Islet of Langerhans (tissue), 1 donor: ENCODE data around the gene CERS1.

Experiments
- FAIRE-seq: peaks from one replicate; lab custom pipeline; 2011; peaks lifted over from hg19 to GRCh38; lab: Jason Lieb, UNC

CERS1 gene

DNA sequence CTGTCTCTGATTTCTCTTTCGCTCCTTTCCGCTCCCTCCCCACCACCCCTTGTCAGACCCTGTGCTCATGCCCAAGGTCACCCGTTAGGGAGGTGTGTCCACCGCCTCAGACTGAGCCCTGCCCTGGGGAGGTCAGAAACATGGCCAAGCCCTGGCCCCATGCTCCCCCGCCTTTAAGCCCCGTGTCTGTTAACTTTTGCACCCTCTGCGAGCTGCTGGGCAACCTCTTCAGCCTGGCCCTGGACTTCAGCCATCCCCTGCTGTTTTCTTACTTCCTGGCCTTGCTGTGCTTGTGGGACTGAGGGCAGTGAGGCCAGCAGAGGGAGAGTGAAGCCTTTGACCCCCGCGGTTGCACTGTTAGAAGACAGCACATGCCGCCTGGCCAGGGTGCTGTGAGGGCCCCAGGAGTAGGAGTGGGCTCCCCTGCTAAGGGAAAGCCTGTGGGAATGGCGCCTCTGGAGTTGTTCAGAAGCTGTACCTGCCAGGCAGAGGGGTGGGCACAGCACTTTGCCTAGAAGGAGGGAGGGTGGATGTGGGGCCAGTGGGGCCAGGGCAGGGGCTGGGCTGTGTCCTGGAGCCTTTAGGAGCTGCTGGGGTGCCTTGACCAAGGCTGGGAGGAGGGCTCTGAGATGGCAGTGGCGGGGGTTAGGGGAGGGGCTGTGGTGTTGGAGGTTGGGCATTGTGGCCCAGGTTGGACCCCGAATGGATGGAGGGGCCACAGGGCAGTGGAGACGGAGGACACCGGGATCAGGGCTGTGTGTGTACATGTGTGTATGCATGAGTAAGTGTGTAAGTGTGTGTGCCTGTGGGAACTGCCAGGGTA is 56.3 kb downstream of the CERS1 start:
- no peak for FAIRE-seq

DNA sequence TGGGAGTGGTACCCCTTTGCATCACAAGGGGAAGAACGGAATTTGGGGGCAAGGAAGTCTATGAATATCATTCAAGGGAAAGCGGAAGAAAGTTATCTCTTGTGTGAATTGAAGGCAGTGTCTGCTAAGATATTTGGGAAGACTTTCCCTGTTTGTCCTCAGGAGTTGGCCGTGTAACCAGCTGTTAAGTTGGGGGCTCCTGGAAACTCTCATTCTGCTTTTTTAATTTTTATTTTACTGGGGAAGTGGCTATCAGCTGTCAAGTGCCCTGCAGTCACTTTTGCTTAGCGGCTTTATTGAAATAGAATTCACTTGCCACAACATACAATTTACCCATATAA is 61.3 kb downstream of the CERS1 start:
- no peak for FAIRE-seq

DNA sequence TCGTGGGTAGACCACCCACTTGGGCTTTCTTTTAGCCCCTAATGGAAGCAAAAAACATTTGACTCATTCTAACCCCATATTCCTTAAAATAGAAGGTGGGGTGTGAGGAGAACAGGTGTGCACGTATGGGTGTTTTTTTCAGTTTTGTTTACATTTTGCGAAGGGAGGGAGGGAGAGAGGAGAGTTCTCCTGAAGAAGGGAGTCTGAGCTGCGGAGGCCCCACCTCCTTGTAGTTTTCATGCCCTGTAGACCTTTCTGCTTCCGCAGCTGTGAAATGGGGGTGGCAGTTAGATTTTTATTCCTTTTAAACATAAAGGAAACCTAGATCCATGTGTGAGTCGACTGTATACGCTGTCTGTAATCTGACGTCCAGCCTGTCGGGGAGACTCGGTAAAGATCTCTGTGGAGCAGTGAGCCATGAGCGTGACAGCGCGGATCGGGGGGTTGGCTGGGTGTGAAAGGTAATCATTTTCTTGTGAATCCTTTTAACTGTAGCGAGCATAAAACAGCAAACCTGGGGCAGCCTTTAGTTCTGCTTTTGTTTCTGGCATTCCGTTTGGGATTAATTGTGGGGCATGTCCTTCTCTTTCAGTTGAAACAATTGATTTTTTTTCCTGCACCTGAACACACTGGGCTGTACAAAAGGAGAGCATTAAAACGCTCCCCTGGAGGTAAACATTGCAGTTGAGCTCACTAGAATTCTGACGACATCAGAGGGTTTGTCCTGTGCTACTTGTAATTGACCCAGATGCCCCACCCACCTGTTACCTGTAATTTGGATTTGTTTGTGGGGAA is 61.9 kb downstream of the CERS1 start:
- FAIRE-seq = no peak

DNA sequence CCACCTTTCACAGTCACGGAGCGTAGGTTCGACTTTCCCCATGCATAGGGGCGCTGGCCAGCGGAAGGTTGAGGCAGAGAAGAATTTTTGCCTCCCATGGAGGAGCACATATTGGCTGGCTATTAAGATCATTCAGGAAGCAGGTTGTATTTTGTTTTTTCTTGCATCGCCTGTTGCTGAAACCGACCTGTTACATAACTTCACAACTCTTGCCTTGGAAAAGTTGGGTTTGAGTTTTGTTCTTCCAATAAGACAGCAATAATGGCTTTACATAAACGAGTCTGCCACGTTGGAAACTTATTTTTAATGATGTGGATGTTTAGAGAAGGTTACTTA is 62.8 kb downstream of the CERS1 start:
- no peak for FAIRE-seq

DNA sequence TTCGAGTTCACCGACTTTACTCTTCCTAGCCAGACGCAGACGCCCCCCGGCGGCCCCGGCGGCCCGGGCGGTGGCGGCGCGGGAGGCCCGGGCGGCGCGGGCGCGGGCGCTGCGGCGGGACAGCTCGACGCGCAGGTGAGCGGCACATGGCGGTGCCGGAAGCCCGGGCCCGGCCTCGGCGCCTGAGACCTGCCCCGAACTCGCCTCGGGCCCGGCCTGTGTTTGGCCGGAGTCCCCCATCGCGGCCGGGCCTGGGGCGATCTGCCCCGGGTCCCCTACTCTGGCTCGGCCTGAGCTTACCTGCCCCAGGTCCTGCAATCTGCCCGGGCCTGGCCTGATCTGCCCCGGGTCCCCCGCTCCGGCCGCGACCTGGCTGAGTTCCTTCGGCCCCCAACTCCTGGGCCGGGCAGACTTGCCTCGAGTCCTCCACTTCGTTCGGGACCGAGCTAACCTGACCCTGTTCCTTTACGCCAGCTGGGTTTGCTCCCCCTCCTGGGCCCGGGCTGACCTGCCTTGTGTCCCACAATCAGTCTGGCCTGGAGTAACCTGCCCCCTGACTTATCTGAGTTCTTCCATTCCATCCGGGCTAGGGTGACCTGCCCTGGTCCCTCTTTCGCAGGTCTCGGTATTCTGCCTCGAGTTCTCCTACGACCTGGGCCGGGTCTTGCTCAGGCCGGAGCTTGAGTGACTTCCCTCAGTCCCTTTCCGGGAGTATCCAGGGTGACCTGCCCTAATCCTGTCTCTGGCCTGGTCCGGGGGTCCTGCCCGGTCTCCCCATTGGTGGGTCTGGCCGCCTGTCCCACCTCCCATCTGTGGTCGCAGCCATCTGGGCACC is 63.4 kb downstream of the CERS1 start:
- FAIRE-seq = no peak

DNA sequence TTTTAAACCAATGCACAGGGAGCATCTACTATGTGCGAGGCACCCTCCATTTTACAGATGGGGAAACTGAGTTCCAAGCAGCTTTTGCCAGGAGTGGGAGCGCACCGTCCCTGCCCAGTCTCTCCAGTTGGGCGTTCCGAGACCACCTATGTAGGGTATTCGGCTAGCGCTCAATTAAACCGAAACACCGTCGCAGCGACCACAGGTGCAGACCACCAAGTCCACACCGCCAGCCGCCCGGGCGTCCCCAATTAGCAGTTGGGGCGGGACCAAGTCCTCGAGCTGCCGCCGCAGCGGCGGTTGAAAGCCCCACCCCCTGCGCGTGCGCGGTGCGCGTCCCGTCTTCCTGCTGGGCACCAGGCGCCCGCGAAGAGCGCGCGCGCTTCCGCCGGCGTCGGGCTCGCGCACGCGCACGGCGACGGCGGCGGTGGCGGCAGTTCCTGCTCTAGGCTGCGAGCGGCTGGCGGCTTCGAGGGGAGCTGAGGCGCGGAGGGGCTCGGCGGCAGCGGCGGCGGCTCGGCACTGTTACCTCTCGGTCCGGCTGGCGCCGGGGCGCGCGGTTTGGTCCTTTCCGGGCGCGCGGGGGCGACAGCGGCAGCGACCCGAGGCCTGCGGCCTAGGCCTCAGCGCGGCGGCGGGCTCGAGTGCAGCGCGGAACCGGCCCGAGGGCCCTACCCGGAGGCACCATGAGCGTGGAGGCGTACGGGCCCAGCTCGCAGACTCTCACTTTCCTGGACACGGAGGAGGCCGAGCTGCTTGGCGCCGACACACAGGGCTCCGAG is 64.2 kb downstream of the CERS1 start, which contains the start of gene UPF1:
Gene UPF1 (plus strand): TSS at position 436 of the 782 bp plus-strand sequence. CDS start 251 bp downstream, at position 687.
- FAIRE-seq = no peak

DNA sequence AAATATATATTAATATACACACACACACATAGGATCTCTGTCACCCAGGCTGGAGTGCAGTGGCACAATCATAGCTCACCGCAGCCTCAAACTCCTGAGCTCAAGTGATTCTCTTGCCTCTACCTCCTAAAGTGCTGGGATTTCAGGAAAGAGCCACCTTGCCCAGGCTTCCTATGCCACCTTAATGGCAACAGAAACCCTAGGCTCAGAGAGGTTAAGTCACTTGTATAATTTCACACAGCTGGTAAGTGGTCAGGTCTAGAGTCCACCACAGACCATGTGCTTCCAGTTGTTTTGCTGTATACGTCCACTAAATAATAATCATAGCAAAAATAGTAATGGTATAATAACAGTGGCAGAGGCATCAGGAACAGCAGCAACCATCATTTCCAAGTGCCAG is 65.5 kb downstream of the CERS1 start:
- no peak for FAIRE-seq

DNA sequence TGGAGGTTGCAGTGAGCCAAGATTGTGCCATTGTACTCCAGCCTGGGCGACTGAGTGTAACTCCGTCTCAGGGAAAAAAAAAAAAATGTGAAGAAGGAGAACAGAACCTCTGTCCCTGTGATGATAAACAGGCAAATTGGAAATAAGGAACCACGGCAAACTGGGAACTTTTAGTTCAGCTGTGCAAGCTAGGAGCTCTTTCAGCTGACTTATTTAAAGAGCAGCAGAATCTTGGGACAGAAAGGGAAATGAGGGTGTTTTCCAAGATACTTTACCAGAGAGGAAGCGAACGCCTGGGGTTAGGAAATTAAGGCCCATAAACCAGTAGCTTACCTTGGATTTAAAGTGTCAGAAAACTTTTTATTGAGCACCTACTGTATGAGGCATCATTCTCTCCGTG is 67.2 kb downstream of the CERS1 start:
- FAIRE-seq = no peak
